Stimulated activated CD8-positive, alpha-beta memory T cell treated with anti-CD3 and anti-CD28 coated beads, Interleukin-4, amount 100 ng/mL, for 1 hour (primary cell): ENCODE measurements around the gene EFNA2.
"Not testable (repeated sequence)": the region's sequence is repeated elsewhere in the genome, so short reads cannot be mapped to it uniquely, and the experiment has no call there.

Source experiments
- DNase-seq, 2 donors: peaks; one replicate each; pipeline ENCODE4 v3.0.0-alpha.2; 2020; ENCODE audit warnings: low read depth in 2 of 2, low spot score in 1 of 2

EFNA2 gene

DNA sequence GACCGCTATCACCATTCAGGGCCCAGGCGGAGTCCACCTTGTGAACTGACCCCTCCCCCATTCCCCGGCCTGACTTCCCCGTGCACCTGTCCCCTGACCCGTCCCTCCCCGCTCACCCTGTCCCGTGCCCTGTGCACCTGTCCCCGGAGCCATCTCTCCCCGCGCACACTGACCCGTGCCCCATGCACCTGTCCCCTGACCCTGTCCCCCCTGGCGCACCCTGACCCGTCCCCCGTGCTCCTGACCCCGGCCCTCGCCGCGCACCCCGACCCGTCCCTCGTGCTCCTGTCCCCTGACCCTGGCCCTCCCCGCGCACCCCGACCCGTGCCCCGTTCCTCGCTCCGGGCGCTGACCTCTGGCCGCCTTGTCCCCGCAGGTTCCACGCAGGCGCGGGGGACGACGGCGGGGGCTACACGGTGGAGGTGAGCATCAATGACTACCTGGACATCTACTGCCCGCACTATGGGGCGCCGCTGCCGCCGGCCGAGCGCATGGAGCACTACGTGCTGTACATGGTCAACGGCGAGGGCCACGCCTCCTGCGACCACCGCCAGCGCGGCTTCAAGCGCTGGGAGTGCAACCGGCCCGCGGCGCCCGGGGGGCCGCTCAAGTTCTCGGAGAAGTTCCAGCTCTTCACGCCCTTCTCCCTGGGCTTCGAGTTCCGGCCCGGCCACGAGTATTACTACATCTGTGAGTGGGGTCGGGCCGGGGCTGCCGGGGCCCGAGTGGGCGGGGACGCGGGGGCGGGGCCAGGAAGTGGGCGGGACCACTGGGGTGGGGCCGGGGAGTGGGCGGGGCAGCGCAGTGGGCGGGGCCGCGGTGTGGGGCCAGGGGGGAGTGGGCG is 9.7 kb downstream of the EFNA2 start:
- DNase-seq, result peak in 1 of 2 donors; percentile 21

DNA sequence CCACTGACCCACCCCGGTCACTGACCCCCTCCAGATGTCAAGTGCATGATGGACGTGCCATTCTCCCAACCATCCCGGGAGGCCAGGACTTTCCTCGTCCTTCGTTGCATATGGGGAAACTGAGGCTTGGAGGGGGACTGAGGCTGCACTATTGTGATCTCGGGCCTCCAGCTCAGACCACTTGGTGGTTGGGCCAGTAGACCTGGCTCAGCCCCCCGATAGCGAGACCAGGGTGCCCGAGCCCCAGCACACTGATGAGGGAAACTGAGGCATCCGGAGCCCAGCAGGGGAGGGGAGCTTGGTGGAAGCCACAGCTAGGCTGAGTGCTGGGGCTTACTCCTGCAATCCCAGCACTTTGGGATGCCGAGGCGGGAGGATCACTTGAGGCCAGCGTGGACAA is 10.4 kb downstream of the EFNA2 start:
- no peak for DNase-seq

- no peak for DNase-seq
These were observed 11.1 kb downstream of the EFNA2 start for GRCh38 chr19:1296575-1297271.

- no peak for DNase-seq
These were observed 12.6 kb downstream of the EFNA2 start for GRCh38 chr19:1298235-1298634.

DNA sequence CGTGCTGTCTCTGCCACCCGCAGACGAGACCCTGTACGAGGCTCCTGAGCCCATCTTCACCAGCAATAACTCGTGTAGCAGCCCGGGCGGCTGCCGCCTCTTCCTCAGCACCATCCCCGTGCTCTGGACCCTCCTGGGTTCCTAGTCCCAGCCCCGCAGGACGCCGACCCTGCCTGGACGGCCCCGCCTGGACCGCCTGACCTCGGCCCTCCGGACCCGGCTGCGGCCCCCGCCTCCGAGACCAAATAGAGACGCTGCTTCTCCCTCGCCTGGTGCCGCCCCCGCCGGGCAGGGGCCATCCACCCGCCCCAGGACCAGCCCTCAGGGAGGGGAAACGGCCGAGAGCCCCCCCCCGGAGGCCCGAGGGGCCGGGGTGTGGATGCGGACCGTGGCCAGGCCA is 14.1 kb downstream of the EFNA2 start:
- DNase-seq, result no peak

GRCh38 chr19:1300744-1301490 is 15.2 kb downstream of the EFNA2 start:
- no peak for DNase-seq

GRCh38 chr19:1302533-1303239 is 17.0 kb downstream of the EFNA2 start:
- no peak for DNase-seq

DNA sequence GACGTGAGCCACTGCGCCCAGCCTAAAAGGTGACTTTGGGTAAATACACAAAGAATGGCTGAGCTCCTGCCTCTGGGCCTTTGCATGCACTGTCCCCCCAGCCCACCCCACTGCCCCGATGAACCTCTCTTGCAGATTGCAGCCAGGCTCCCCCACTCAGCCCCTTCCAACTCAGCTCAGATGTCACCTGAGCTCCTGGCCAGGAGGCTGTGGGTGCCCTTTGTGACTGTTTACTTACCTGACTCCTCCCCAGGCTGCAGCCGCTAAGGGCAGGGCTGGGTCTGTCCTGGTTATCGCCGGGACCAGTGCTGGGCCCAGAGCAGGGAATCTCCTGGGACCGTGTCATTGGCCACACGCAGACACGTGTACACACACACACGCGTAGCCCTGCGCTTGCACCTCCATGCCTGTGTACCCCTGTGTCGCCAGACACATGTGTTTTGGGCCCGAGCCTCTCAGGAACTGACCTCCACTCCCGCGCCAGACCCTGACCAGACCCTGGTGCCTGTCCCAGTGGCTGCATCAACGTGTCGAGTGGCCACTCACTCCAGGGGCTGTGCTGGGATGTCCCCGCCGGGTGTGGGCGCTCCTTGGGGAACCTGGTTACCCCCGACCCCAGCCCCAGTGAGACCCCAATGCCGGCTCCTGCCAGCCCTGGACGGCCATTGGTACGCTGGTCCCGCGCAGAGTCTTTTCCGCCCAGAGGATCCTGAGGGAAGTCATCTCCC is 18.7 kb downstream of the EFNA2 start:
- no peak for DNase-seq

GRCh38 chr19:1305354-1305753 is 19.7 kb downstream of the EFNA2 start:
- not testable (repeated sequence) for DNase-seq

DNA sequence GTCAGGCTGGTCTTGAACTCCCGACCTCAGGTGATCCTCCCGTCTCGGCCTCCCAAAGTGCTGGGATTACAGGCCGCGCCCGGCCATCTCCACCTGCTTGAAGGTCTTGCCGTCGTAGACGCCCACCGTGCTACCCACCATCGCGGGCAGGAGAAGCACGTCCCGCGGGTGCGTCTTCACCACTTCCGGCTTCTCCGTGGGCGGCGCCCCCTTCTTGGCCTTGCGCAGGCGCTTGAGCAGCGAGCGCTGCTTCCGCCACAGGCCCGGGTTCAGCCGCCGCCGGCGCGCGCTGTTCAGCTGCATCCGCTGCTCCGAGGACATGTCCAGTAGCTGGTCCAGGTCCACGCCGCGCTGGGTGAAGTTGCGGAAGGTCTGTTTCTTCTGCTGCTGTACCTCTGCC is 21.6 kb downstream of the EFNA2 start:
- no peak for DNase-seq

GRCh38 chr19:1307755-1308303 is 22.2 kb downstream of the EFNA2 start:
- DNase-seq, result no peak

GRCh38 chr19:1308718-1309117 is 23.0 kb downstream of the EFNA2 start:
- DNase-seq, result no peak

DNA sequence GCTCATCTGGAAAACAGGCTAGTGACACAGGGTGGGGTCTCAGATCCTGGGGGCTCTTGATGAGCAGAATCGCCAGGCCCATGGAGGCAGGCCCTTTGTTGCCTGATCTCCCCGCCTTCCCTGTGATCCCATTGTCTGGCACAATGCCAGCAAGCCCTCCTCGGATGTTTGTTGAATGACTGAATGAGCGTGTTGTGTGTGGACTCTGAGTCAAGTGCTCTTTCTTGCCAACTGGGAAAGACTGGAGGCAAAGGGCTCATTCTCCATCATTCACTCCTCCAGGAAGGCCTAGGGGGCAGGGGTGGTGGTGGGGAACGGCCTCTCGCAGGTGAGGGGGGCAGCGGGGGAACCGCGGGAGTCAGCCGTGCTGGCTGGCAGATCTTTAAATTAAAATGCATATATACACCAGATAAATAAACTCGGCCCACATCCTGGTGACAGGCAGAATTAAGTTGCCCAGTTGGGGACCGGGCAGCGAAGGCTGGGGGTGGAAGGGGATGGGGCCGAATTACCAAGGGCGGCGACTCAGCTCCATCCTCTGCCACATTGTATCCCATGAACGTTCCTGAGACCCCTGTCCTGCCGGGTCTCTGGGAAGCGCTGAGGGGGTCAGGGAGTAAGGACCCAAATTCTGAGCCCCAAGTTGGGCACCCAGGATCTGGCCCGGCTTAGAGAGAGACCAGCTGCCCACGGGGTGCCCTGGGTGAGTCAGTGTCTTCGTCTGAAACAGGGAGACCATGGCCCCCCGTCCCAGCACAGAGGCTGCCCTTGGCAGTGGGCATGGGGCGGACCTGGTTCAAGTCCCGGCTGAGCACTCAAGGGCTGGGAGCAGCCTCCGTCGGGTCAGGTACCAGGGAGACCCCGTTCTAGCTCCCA is 24.5 kb downstream of the EFNA2 start:
- no peak for DNase-seq

DNA sequence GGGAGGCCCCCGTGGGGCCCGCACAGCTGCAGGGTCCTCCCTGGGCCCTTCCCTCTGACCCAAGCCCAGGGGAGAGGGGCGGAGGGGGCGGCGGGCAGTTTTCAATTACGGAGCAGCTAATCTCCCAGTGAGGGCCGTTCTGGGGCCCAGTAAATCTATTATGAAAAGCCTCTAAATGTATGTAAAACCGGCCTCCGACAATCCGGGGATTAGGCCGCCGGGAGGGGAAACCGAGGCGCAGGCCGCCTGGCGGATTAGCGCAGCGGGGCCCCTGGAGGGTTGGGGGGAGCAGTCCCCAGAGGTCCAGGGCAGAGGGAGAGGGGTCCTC is 25.1 kb downstream of the EFNA2 start:
- no peak for DNase-seq

- DNase-seq, result no peak
These were observed 25.9 kb downstream of the EFNA2 start for GRCh38 chr19:1311543-1312091.

DNA sequence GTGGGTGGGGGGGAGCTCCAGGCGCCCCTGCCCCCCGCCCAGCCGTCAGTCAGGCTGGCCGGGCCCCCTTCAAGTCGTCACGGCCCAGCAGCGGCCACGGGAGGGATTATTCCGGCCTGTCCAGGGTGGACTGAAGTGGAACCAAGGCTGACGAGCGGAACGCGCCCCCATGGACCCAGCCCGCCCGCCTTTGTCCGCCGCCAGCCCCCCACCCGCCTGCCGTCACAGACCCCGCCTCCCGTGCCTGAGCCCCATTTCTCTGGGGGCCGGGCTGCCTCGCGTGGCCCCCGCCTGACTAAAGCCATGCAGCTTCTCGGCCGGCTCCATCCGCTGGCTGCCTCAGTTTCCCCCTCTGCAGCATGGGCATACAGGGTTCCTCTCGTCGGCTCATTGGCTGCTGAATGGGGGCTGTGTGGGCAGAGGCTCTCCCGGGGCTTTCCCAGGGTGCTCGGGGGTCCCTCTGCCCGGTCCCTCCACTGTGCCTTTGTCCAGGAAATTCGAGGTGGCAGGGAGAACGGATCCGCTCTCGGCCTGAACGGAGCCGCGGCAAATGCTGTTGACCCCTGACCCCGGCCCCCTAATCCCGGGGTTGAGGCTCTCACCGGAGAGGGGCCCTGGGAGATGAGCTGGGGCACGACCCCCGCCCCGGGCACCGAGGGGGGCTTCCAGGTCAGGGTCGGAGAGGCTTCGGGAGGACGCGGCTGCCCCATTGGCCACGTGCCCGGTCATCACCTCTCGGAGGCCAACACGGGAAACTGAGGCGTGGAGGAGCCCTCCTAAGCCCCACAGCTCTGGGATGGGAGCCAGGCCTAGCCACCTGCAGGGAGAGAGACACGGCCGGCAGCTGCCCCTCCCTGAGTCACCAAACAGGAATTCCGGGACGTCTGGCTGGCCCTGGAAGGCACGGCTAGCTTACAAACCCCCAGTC is 27.4 kb downstream of the EFNA2 start:
- DNase-seq, result no peak

GRCh38 chr19:1313695-1314613 is 28.3 kb downstream of the EFNA2 start:
- no peak for DNase-seq
